ENCODE data around the gene MAGI1. TPM values are rescaled to one million over a fixed set of nuclear protein-coding genes. Genes with fewer than 3 reads are reported as not detected.

The MAGI1 gene
- polyA plus RNA-seq, 3 donors = not detected

DNA sequence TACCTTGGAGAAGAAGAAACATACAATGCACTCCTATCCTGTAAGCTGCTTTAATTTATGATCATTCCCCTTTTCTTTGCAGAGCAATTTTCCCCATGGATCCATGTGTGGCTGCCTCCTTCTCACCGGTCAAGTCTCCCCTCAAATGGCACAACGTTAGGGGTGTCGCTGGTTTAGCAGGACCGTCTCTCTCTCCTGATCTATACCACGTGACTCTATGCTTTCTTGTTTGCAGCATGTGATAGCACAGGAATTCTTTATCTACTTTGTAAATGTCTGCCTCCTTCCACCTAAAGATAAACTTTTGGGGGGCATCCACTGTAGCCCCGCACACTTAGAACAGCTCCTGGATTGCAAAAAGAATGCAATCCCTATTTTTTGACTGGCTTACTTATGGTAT is 506.0 kb downstream of the MAGI1 start:
- Histone ChIP-seq H3K9me3 (replicated peaks in 1 of 2; ENCODE audit: control insufficient read depth in 1 of 2, insufficient read depth in 1 of 2, low read length in 2 of 2) (no peaks in the 10 kb centered on the region), H3K27ac (ENCODE audit: low read depth in 1 of 2, low read length in 2 of 2) (no peak overlapping the region), H4K20me1 (ENCODE audit: insufficient read depth, low read length) (no peaks in the 10 kb centered on the region), H3K4me2 (replicated peaks; ENCODE audit: extremely low read depth, low read length, poor library complexity, severe bottlenecking) (no peak overlapping the region), H3K36me3 (replicated peaks in 1 of 2; ENCODE audit: control insufficient read depth in 1 of 2, insufficient read depth in 2 of 2, low read length in 2 of 2) (no peaks in the 10 kb centered on the region), H3K27me3 (ENCODE audit: control insufficient read depth in 2 of 2, insufficient read depth in 2 of 2, low read length in 2 of 2) (no peaks in the 10 kb centered on the region), H3K9ac (ENCODE audit: insufficient read depth, low read length, poor library complexity, severe bottlenecking) (no peak overlapping the region), H3K79me2 (ENCODE audit: insufficient read depth, low read length) (no peaks in the 10 kb centered on the region), H3K4me1 (ENCODE audit: control insufficient read depth in 1 of 2, insufficient read depth in 2 of 2, low read length in 2 of 2) (no peaks in the 10 kb centered on the region), H2AFZ (ENCODE audit: insufficient read depth, low read depth, low read length, poor library complexity, severe bottlenecking) (no peak overlapping the region), H3K4me3 (replicated peaks in 1 of 3; ENCODE audit: low read depth in 2 of 3, low read length in 3 of 3) (no peak overlapping the region)
- peaks cover 0 to 6% (median 0%) of the 10 kb centered on the region in 7 donors for H3K9me3 Mint-ChIP-seq
- H3K4me1 Mint-ChIP-seq = no peaks in the 10 kb centered on the region
- no peak overlapping the region for H3K27ac Mint-ChIP-seq
- H3K27me3 Mint-ChIP-seq (ENCODE audit: low read depth in 3 of 3) = peaks cover 0 to 1% (median 0%) of the 10 kb centered on the region in 3 donors
- no peak for DNase-seq
- no peaks in the 10 kb centered on the region for H3K36me3 Mint-ChIP-seq
- intact Hi-C loops (cut with micrococcal nuclease) = no loop called here
- 96% methylated on average over 5 of the region's 6 CpGs for WGBS (ENCODE audit: insufficient coverage)
- TF ChIP-seq, protein P1, sequence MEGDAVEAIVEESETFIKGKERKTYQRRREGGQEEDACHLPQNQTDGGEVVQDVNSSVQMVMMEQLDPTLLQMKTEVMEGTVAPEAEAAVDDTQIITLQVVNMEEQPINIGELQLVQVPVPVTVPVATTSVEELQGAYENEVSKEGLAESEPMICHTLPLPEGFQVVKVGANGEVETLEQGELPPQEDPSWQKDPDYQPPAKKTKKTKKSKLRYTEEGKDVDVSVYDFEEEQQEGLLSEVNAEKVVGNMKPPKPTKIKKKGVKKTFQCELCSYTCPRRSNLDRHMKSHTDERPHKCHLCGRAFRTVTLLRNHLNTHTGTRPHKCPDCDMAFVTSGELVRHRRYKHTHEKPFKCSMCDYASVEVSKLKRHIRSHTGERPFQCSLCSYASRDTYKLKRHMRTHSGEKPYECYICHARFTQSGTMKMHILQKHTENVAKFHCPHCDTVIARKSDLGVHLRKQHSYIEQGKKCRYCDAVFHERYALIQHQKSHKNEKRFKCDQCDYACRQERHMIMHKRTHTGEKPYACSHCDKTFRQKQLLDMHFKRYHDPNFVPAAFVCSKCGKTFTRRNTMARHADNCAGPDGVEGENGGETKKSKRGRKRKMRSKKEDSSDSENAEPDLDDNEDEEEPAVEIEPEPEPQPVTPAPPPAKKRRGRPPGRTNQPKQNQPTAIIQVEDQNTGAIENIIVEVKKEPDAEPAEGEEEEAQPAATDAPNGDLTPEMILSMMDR (IDR thresholded peaks at IDR 0.05) = no peak
- no peak overlapping the region for H3K4me3 Mint-ChIP-seq

DNA sequence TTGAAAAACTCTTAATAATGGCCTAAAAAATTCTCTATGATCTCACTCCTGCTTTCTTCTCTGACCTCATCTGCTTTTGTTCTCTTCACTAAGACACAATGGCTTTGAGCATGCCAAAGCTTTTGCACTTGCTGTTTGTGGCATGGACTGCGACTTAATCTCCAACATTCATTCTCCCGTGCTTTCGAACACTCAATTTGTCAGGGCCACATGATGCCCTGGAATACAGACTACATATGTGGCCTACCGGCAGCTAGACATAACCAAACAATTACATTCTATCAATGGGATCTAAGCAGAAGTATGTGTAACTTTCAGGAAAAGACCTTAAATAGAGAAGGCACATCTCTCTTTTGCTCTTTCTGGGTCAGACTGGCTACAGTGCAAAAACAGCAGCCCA is 506.5 kb downstream of the MAGI1 start:
- no peaks in the 10 kb centered on the region for H3K36me3 Mint-ChIP-seq
- Histone ChIP-seq H3K27me3 (ENCODE audit: control insufficient read depth in 2 of 2, insufficient read depth in 2 of 2, low read length in 2 of 2) (no peaks in the 10 kb centered on the region), H3K9me3 (replicated peaks in 1 of 2; ENCODE audit: control insufficient read depth in 1 of 2, insufficient read depth in 1 of 2, low read length in 2 of 2) (no peaks in the 10 kb centered on the region), H3K9ac (ENCODE audit: insufficient read depth, low read length, poor library complexity, severe bottlenecking) (no peak overlapping the region), H3K27ac (ENCODE audit: low read depth in 1 of 2, low read length in 2 of 2) (no peak overlapping the region), H3K79me2 (ENCODE audit: insufficient read depth, low read length) (no peaks in the 10 kb centered on the region), H3K4me2 (replicated peaks; ENCODE audit: extremely low read depth, low read length, poor library complexity, severe bottlenecking) (no peak overlapping the region), H3K4me3 (replicated peaks in 1 of 3; ENCODE audit: low read depth in 2 of 3, low read length in 3 of 3) (no peak overlapping the region), H2AFZ (ENCODE audit: insufficient read depth, low read depth, low read length, poor library complexity, severe bottlenecking) (no peak overlapping the region), H3K4me1 (ENCODE audit: control insufficient read depth in 1 of 2, insufficient read depth in 2 of 2, low read length in 2 of 2) (no peaks in the 10 kb centered on the region), H4K20me1 (ENCODE audit: insufficient read depth, low read length) (no peaks in the 10 kb centered on the region), H3K36me3 (replicated peaks in 1 of 2; ENCODE audit: control insufficient read depth in 1 of 2, insufficient read depth in 2 of 2, low read length in 2 of 2) (no peaks in the 10 kb centered on the region)
- no peaks in the 10 kb centered on the region for H3K4me1 Mint-ChIP-seq
- H3K4me3 Mint-ChIP-seq = no peak overlapping the region
- 100% methylated on average over 1 of the region's 4 CpGs for WGBS (ENCODE audit: insufficient coverage)
- DNase-seq = no peak
- no peak overlapping the region for H3K27ac Mint-ChIP-seq
- peaks cover 0 to 6% (median 0%) of the 10 kb centered on the region in 7 donors for H3K9me3 Mint-ChIP-seq
- TF ChIP-seq, protein P1 (IDR thresholded peaks at IDR 0.05) = no peak
- intact Hi-C loops (cut with micrococcal nuclease) = no loop called here
- peaks cover 0 to 1% (median 0%) of the 10 kb centered on the region in 3 donors for H3K27me3 Mint-ChIP-seq (ENCODE audit: low read depth in 3 of 3)

Data from CD14-positive monocyte (primary cell).